Stimulated activated CD4-positive, alpha-beta T cell treated with anti-CD3 and anti-CD28 coated beads, Interleukin-12 subunit alpha, Interleukin-12 subunit beta, amount 100 ng/mL, for 48 hours (primary cell): ENCODE results near the gene MYOC.
"Not testable (repeated sequence)": the region's sequence is repeated elsewhere in the genome, so short reads cannot be mapped to it uniquely, and the experiment has no call there.

Experiments
- DNase-seq, 3 donors: peaks; one replicate each; pipeline ENCODE4 v3.0.0-alpha.2; 2020; ENCODE audit warnings: low read depth in 2 of 3, low spot score in 1 of 3

The MYOC gene

DNA sequence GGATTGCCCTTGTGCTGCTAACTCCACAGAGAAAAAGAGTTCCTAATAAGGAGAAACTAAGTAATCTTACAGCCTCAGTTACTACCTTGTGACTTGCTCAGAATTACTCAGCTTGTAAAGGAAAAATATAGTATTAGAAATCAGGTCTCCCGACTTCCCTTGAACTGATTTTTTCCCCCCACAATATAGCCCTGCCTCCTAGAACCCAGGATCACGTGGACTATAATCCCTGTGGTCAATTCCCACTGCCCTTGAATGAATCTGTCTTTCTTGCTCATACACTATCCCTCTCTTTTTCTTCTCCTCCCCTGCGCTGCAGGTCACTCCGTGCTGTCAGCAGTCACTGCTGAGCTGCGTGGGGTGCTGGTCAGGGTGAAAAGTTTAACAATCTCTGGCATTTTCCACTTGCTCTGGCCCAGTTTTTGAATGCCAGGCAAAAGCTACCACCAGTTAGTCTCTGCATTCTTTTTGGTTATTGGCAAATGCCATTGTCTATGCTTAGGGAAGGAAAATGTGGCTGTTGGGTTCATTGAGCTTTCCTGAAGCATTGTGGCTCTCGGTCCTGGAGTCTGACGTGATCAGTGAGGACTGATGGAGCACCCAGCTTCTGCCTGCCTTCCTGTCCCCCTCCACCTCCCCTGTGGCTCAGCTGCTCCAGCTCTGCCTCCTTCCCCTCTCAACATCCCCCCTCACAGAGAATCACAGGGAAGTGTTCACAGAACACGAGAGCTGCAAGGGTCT, 1.9 kb upstream of the MYOC start:
- DNase-seq = no peak

- DNase-seq = no peak
Measured at GRCh38 chr1:171653796-171654195, 1.3 kb upstream of the MYOC start.

- DNase-seq = no peak
Measured at GRCh38 chr1:171646249-171646560, 6.3 kb downstream of the MYOC start.

DNA sequence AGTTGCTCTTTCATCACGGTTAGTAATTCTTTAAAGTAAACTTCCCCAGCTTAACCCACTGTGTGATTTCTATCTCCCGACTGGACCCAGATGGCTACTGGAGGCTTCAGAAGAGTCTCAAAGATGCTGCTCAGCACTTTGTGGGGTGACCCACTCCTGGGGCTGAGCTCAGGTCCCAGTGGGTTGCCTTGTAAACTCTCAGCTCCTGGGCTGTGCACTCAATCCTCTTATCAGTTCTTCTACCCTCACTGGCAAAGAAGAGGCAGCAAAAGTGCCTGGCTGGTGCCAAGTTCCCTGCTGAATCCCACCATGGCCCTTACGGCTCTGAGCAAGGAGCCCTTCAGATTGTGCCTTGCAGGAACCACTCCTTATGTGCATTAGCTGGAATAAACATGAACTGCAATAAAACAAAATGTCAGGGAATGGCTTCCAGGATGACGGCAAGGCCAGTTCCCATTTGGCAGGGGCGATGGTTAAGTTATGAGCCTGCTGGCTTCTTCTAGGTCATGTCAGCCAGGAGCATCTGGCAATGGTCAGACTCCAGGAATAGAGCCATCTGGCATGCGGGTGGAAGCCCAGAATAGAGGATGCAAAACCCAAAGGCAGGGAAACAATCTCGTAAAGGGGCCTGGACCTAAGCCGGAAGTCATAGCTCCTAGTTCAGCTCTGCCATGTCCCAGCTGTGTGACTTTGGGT, 6.8 kb downstream of the MYOC start:
- no peak for DNase-seq

- DNase-seq = peak; percentile 57 to 82 (median 60)
Measured at GRCh38 chr1:171644805-171645483, 7.5 kb downstream of the MYOC start.

GRCh38 chr1:171643156-171643555, 9.3 kb downstream of the MYOC start:
- DNase-seq = no peak

- DNase-seq = no peak
Measured at GRCh38 chr1:171642197-171642596, 10.3 kb downstream of the MYOC start.

- DNase-seq = no peak
Measured at GRCh38 chr1:171641076-171641864, 11.2 kb downstream of the MYOC start.

DNA sequence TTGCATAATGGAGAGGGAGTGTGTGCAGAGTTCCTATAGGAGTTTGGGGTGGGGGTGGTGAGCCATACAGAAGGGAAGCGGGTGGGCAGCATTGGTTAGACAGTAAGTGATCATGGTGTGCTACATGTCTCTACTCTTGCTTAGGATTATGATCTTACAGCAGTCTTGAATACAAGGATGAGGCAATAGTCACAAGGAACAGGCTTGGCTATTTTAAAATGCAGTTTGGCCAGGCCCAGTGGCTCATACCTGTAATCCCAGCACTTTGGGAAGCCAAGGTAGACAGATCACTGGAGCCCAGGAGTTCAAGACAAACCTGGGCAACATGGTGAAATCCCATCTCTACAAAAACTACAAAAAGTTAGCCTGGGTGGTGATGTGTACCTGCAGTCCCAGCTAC, 12.3 kb downstream of the MYOC start:
- no peak for DNase-seq

DNA sequence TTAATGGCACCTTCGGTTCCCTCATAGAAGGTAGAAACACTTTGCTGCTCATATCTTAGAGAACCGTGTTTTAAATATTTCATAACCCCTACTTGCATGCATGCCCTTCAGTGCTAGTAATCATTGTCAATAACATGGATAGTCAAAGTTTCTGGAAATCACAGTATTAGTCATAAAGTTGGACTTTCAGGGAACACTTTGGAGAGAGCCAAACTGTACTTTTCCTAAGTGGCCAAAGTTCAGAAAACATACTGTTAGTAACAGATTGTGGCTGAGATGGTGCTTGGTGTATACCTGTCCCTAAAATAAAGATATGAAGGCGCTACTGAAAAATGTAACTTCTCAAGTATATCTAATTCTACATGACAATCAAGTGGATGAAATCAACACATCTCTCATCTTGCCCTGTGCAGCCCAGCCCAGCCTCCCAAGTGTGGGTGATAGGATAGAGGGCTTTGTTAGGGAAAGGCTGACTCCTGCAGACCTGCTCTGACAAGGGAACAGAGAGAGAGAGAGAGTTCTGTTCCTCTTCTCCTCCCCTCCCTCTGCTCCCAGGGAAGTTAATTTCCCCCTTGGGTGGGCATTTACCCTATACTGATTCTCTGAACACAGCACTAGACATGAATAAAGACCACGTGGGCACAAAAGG, 14.4 kb downstream of the MYOC start:
- DNase-seq = no peak

DNA sequence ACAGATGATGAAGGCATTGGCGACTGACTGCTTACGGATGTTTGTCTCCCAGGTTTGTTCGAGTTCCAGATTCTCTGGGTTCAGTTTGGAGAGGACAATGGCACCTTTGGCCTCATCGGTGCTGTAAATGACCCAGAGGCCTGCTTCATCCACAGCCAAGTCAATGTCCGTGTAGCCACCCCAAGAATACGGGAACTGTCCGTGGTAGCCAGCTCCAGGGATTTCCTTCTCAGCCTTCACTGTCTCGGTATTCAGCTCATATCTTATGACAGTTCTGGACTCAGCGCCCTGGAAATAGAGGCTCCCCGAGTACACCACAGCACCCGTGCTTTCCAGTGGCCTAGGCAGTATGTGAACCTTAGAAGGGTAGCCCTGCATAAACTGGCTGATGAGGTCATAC, 16.3 kb downstream of the MYOC start:
- no peak for DNase-seq

- DNase-seq = no peak
Measured at GRCh38 chr1:171635661-171636060, 16.8 kb downstream of the MYOC start.

DNA sequence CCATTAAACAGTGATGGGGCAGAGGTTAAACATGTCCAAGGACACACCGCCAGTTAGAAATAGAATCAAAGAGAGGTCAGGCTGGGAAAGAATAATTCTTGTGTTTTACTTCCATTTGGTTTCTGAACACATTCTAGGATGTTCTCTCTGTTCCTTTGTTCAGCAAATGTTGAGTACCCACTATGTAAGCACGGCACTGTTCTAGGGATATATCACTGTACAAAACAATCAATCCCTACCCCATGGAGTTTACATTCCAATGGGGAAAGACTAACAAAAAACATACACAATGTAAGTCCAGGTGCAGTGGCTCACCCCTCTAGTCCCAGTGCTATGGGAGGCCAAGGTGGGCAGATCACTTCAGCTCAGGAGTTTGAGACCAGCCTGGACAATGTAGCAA, 24.3 kb downstream of the MYOC start:
- no peak for DNase-seq

- DNase-seq = no peak
Measured at GRCh38 chr1:171627020-171627419, 25.5 kb downstream of the MYOC start.

GRCh38 chr1:171625225-171625624, 27.3 kb downstream of the MYOC start:
- DNase-seq = no peak

DNA sequence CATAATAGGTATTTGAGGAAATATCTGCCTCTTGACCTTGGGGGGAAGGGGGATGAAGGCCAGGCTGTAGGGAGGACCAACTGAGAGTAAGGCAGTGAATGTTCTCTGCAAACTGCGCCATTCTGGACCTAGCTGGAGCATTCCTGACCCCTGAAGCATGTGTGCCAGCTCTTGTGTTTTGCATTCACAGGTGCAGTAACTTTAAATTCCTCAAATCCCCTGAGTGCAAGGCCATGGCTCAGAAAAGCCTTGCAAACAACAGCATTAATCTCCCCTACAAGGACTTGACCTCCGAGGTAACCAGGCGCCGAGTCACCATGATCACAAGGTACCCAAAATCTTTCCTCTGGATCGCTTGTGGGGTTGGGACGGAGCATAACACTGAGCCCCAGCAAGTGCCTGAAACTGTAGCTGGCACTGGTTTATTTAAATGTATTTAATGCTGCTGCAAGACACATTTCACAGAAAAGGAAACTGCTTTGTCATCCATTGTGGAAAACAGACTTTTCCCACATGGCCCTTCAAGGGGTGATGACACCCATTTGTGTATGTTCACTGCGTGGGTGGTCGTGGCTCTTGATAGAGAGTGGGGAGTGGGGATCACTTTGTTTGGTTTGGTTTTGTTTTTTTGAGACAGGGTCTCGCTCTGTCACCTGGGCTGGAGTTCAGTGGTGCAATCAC, 28.7 kb downstream of the MYOC start:
- no peak for DNase-seq

- DNase-seq = no peak
Measured at GRCh38 chr1:171622152-171622462, 30.4 kb downstream of the MYOC start, which contains the start of gene MYOCOS. TSS of gene MYOCOS (plus strand) at chr1:171622243. CDS start at chr1:171623884, 1,641 bp downstream.

DNA sequence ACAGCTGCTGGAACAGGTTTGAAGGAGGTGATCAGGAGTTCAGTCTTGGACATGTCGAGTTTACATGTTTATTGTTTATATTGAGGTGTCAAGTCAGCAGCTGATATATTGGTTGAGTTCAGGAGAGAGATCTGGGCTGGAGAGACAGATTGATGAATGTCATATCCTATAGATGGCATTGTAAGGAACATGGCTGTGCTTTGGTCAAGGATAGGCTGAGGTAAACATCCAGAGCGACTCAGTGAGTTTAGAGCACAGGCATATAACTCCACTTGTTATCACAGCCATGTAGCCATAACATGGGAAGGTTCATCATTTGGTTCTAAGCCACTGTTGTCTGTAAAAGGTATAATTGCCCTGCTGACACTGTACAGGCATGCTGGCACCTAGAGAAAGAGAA, 35.9 kb downstream of the MYOC start:
- no peak for DNase-seq

- DNase-seq = not testable (repeated sequence)
Measured at GRCh38 chr1:171615122-171615906, 37.2 kb downstream of the MYOC start.

DNA sequence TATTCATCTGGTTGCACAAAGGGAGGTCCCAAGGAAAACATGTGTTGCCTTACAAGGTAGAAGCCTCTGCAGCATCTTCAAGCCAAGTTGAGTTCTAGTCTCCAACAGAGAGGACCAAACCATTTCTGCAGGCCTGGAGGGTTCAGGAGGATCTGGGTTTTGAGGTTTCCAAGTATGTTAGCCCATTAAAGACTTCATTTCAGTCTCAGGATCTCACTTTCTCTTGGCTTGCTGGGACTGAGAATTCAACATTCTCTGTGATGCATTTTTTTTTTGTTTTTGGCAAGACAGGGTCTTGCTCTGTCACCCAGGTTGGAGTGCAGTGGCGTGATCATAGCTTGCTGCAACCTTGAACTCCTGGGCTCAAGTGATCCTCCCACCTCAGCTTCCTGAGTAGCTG, 39.2 kb downstream of the MYOC start:
- no peak for DNase-seq
